Measurements from ENCODE around the gene ZNF22. TPM values are rescaled to one million over a fixed set of nuclear protein-coding genes. Genes with fewer than 3 reads are reported as not detected.

Gene ZNF22
- 10 to 100 TPM in 4 of 6 donors, 1 to 10 TPM in 2; 8.4 to 26.9 (median 18.4) TPM for total RNA-seq

- Histone ChIP-seq H3K27me3 (no peaks in the 10 kb centered on the region), H3K4me1 (peaks cover 43 to 56% (median 47%) of the 10 kb centered on the region in 4 donors)
Measured at GRCh38 chr10:45000752-45001380, at the start of gene ZNF22. TSS of gene ZNF22 (plus strand) at chr10:45000923. CDS start at chr10:45003369, 2,446 bp downstream.

GRCh38 chr10:44951576-44952226 is 49.0 kb upstream of the ZNF22 start:
- TF ChIP-seq EP300 (IDR thresholded peaks at IDR 0.05): no peak
- no peak for TF ChIP-seq POLR2A (IDR thresholded peaks at IDR 0.05)
- TF ChIP-seq CTCF (IDR thresholded peaks at IDR 0.05): no peak
- no peak for TF ChIP-seq POLR2AphosphoS5 (IDR thresholded peaks at IDR 0.05)

More at GRCh38 chr10:45000752-45001380, at the start of gene ZNF22:
- WGBS, 2 donors: 0% methylated on average over 9 to 34 of the region's 79 CpGs
- Histone ChIP-seq H3K9me3 (no peaks in the 10 kb centered on the region), H3K36me3 (peaks cover 0 to 23% (median 8%) of the 10 kb centered on the region in 4 donors), H3K4me3 (peak within 1 kb of the TSS; percentile 40 to 71 (median 66)), H3K27ac (peak within 1 kb of the TSS; percentile 92 to 96 (median 94))
- ATAC-seq (ENCODE audit: low FRiP score in 2 of 2) (peak; percentile 73 to 92), DNase-seq (peak; percentile 72 to 94)
- TF ChIP-seq CTCF (IDR thresholded peaks at IDR 0.05) (peak in 4 of 6 experiments; percentile 16 to 45 (median 28)), EP300 (IDR thresholded peaks at IDR 0.05) (no peak), POLR2AphosphoS5 (IDR thresholded peaks at IDR 0.05) (peak; percentile 64 to 79), POLR2A (IDR thresholded peaks at IDR 0.05) (peak in 2 of 4 donors; percentile 55 to 82)

GRCh38 chr10:44952779-44953231 is 47.9 kb upstream of the ZNF22 start:
- TF ChIP-seq EP300 (IDR thresholded peaks at IDR 0.05) (no peak), POLR2AphosphoS5 (IDR thresholded peaks at IDR 0.05) (no peak), POLR2A (IDR thresholded peaks at IDR 0.05) (no peak)
- WGBS, 2 donors: 61 to 71% methylated on average over 2 of the region's 2 CpGs

More at GRCh38 chr10:44951576-44952226, 49.0 kb upstream of the ZNF22 start:
- no peak overlapping the region for H3K27ac ChIP-seq
- no peak overlapping the region for H3K4me3 ChIP-seq
- WGBS, 2 donors: 85 to 91% methylated on average over 7 of the region's 7 CpGs
- no peaks in the 10 kb centered on the region for H3K9me3 ChIP-seq
- peaks cover 8 to 24% (median 10%) of the 10 kb centered on the region in 4 donors for H3K4me1 ChIP-seq
- no peaks in the 10 kb centered on the region for H3K27me3 ChIP-seq
- peaks cover 0 to 13% (median 6%) of the 10 kb centered on the region in 4 donors for H3K36me3 ChIP-seq
- DNase-seq (no peak), ATAC-seq (ENCODE audit: low FRiP score in 2 of 2) (no peak)

GRCh38 chr10:44954042-44954441 is 46.7 kb upstream of the ZNF22 start:
- no peaks in the 10 kb centered on the region for H3K27me3 ChIP-seq
- H3K27ac ChIP-seq: no peak overlapping the region
- no peaks in the 10 kb centered on the region for H3K9me3 ChIP-seq
- ATAC-seq (ENCODE audit: low FRiP score in 2 of 2) (no peak), DNase-seq (no peak)
- peaks cover 0 to 13% (median 6%) of the 10 kb centered on the region in 4 donors for H3K36me3 ChIP-seq
- peaks cover 14 to 26% (median 22%) of the 10 kb centered on the region in 4 donors for H3K4me1 ChIP-seq
- TF ChIP-seq EP300 (IDR thresholded peaks at IDR 0.05): no peak
- no peak for TF ChIP-seq CTCF (IDR thresholded peaks at IDR 0.05)
- TF ChIP-seq POLR2A (IDR thresholded peaks at IDR 0.05): no peak
- no peak for TF ChIP-seq POLR2AphosphoS5 (IDR thresholded peaks at IDR 0.05)
- no peak overlapping the region for H3K4me3 ChIP-seq

More at GRCh38 chr10:44952779-44953231, 47.9 kb upstream of the ZNF22 start:
- no peak for ATAC-seq (ENCODE audit: low FRiP score in 2 of 2)
- H3K4me1 ChIP-seq: peaks cover 8 to 20% (median 12%) of the 10 kb centered on the region in 4 donors
- no peaks in the 10 kb centered on the region for H3K9me3 ChIP-seq
- H3K4me3 ChIP-seq: no peak overlapping the region
- DNase-seq: no peak
- H3K36me3 ChIP-seq: peaks cover 0 to 13% (median 6%) of the 10 kb centered on the region in 4 donors
- H3K27me3 ChIP-seq: no peaks in the 10 kb centered on the region
- H3K27ac ChIP-seq: no peak overlapping the region

GRCh38 chr10:44954962-44955361 is 45.8 kb upstream of the ZNF22 start:
- TF ChIP-seq CTCF (IDR thresholded peaks at IDR 0.05) (no peak), EP300 (IDR thresholded peaks at IDR 0.05) (no peak), POLR2A (IDR thresholded peaks at IDR 0.05) (no peak), POLR2AphosphoS5 (IDR thresholded peaks at IDR 0.05) (no peak)
- no peak for DNase-seq
- H3K27ac ChIP-seq: no peak overlapping the region

More at GRCh38 chr10:44954962-44955361, 45.8 kb upstream of the ZNF22 start:
- ATAC-seq (ENCODE audit: low FRiP score in 2 of 2): no peak
- Histone ChIP-seq H3K36me3 (peaks cover 0 to 13% (median 6%) of the 10 kb centered on the region in 4 donors), H3K4me1 (peaks cover 15 to 22% (median 19%) of the 10 kb centered on the region in 4 donors), H3K9me3 (no peaks in the 10 kb centered on the region), H3K27me3 (no peaks in the 10 kb centered on the region), H3K4me3 (no peak overlapping the region)
